ENCODE measurements around the gene EFHC1.
A peak's percentile ranks its signal among the peaks of the same experiment; 100 is the strongest.

Gene EFHC1

GRCh38 chr6:52500238-52501129 lies 80.3 kb downstream of the EFHC1 start:
- no peak overlapping the region for H3K4me3 ChIP-seq (ENCODE audit: low read length)
- no peak for DNase-seq (ENCODE audit: low read depth)
- TF ChIP-seq CTCF (conservative IDR thresholded peaks at IDR 0.05; ENCODE audit: low read depth, low read length): no peak

- no peak overlapping the region for H3K4me3 ChIP-seq (ENCODE audit: low read length)
- no peak for DNase-seq (ENCODE audit: low read depth)
- no peak for TF ChIP-seq CTCF (conservative IDR thresholded peaks at IDR 0.05; ENCODE audit: low read depth, low read length)
These were observed 82.3 kb downstream of the EFHC1 start for GRCh38 chr6:52502306-52503029.

- H3K4me3 ChIP-seq (ENCODE audit: low read length): no peak overlapping the region
- DNase-seq (ENCODE audit: low read depth): no peak
- TF ChIP-seq CTCF (conservative IDR thresholded peaks at IDR 0.05; ENCODE audit: low read depth, low read length): peak; percentile 21
These were observed 83.2 kb downstream of the EFHC1 start for GRCh38 chr6:52503323-52503747.

- no peak for TF ChIP-seq CTCF (conservative IDR thresholded peaks at IDR 0.05; ENCODE audit: low read depth, low read length)
- H3K4me3 ChIP-seq (ENCODE audit: low read length): no peak overlapping the region
- DNase-seq (ENCODE audit: low read depth): peak; percentile 72
These were observed 84.0 kb downstream of the EFHC1 start for GRCh38 chr6:52503851-52504781.

GRCh38 chr6:52504782-52505136 lies 84.6 kb downstream of the EFHC1 start:
- no peak for TF ChIP-seq CTCF (conservative IDR thresholded peaks at IDR 0.05; ENCODE audit: low read depth, low read length)
- no peak overlapping the region for H3K4me3 ChIP-seq (ENCODE audit: low read length)
- DNase-seq (ENCODE audit: low read depth): no peak

- no peak for DNase-seq (ENCODE audit: low read depth)
- peak; percentile 34 for TF ChIP-seq CTCF (conservative IDR thresholded peaks at IDR 0.05; ENCODE audit: low read depth, low read length)
- no peak overlapping the region for H3K4me3 ChIP-seq (ENCODE audit: low read length)
These were observed 85.7 kb downstream of the EFHC1 start for GRCh38 chr6:52505726-52506409.

Measured in retinal pigment epithelial cell (primary cell).